Measurements from ENCODE around the gene PLEKHJ1. TPM values are rescaled to one million over a fixed set of nuclear protein-coding genes. Genes with fewer than 3 reads are reported as not detected.

The PLEKHJ1 gene
- total and polyA plus RNA-seq, 8 donors: 34.3 to 101 (median 43.7) TPM

DNA sequence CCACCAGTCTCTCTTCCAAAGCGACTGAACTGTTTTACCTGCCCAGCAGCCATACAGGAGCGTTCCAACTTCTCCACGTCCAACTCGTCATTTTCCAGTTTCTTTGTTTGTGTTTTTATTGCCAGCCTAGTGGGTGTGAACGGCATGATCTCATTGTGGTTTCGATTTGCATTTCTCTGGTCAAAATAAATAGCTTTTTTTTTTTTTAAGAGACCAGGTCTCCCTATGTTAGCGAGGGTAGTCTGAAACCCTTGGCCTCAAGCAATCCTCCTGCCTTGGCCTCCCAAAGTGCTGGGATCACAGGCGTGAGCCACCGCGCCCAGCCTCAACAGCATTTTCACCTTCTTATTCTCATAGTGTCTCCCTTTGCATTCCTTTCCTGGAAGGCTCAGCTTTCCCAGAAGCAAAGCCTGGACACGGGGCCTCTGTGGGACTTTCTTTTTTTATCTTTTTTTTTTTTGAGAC, 24.2 kb upstream of the PLEKHJ1 start:
- Histone ChIP-seq H3K9me3 (no peaks in the 10 kb centered on the region), H3K27ac (no peak overlapping the region), H3K36me3 (no peaks in the 10 kb centered on the region), H3K27me3 (no peaks in the 10 kb centered on the region), H3K4me1 (no peaks in the 10 kb centered on the region), H3K4me3 (no peak overlapping the region)
- intact Hi-C loops (cut with DNase I): no loop called here
- WGBS, 2 donors: 82 to 86% methylated on average over 11 of the region's 11 CpGs
- no peak for FAIRE-seq
- no peak for ATAC-seq
- DNase-seq: no peak
- TF ChIP-seq, protein P1, sequence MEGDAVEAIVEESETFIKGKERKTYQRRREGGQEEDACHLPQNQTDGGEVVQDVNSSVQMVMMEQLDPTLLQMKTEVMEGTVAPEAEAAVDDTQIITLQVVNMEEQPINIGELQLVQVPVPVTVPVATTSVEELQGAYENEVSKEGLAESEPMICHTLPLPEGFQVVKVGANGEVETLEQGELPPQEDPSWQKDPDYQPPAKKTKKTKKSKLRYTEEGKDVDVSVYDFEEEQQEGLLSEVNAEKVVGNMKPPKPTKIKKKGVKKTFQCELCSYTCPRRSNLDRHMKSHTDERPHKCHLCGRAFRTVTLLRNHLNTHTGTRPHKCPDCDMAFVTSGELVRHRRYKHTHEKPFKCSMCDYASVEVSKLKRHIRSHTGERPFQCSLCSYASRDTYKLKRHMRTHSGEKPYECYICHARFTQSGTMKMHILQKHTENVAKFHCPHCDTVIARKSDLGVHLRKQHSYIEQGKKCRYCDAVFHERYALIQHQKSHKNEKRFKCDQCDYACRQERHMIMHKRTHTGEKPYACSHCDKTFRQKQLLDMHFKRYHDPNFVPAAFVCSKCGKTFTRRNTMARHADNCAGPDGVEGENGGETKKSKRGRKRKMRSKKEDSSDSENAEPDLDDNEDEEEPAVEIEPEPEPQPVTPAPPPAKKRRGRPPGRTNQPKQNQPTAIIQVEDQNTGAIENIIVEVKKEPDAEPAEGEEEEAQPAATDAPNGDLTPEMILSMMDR (IDR thresholded peaks at IDR 0.05): no peak

DNA sequence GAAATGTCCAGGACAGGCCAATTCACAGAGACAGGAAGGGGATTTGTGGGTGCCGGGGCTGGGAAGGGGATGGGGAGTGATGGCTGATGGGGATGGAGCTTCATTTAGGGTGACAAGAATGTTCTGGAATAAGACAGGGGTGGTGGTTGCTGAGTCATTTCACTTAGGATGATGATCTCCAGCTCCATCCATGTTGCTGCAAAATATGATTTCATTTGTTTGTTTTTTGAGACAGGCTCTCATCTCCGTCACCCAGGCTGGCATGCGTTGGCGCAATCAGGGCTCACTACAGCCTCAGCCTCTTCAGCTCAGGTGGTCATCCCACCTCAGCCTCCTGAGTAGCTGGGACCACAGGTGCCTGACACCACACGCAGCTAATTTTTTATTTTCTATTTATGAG, 23.2 kb upstream of the PLEKHJ1 start:
- FAIRE-seq (no peak), DNase-seq (no peak), ATAC-seq (no peak)
- Histone ChIP-seq H3K9me3 (no peaks in the 10 kb centered on the region), H3K27ac (no peak overlapping the region), H3K36me3 (no peaks in the 10 kb centered on the region), H3K4me3 (no peak overlapping the region), H3K4me1 (no peaks in the 10 kb centered on the region), H3K27me3 (no peaks in the 10 kb centered on the region)
- WGBS, 2 donors: 89 to 91% methylated on average over 5 of the region's 5 CpGs
- intact Hi-C loops (cut with DNase I): no loop called here
- TF ChIP-seq, protein P1 (IDR thresholded peaks at IDR 0.05): no peak

DNA sequence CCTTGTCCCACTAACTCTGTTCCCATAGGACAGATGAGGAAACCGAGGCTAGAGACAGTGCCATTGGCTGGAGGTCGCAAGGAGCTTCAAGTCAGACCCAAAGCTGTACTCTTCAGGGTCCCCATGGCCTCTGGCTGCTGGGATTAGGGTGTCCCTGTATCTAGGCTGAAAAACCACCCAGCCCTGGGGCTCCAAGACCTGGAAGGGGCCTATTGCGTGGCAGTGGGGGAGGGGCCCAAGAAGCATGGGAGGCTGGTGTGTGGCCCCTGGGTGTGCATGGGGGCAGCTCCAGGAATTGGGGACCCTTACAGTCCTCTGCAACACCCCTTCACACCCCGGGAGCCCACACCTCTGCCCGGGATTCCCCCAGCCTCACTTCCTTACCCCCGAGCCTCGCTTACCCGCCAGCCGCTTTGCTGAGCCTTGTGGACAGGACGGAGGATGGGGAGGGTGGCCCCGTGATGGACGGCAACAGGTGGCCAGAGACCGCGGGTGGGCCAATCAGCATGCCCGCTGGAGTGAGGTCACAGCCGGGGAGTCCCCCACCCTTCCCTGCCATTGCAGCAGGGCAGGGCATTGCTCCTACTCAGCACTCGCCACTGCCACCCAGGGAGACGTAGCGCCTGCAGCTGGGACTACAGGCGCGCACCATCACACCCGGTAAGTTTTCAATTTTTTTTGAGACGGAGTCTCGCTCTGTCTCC, 20.0 kb upstream of the PLEKHJ1 start, which contains the start of gene JSRP1:
Gene JSRP1 (minus strand): TSS at position 436 of the 704 bp plus-strand sequence. CDS start 1,103 bp downstream, outside the sequence.
- H3K4me3 ChIP-seq: no peak within 1 kb of the TSS
- WGBS, 2 donors: 69 to 73% methylated on average over 24 of the region's 24 CpGs
- TF ChIP-seq, protein P1 (IDR thresholded peaks at IDR 0.05): no peak
- H3K27ac ChIP-seq: no peak within 1 kb of the TSS
- intact Hi-C loops (cut with DNase I): no loop called here
- DNase-seq (peak in 2 of 6 donors; percentile 56 to 75), ATAC-seq (peak in 3 of 4 donors; percentile 12 to 73 (median 68)), FAIRE-seq (no peak)
- no peaks in the 10 kb centered on the region for H3K9me3 ChIP-seq
- peaks cover 0 to 6% (median 0%) of the 10 kb centered on the region in 4 donors for H3K27me3 ChIP-seq
- no peaks in the 10 kb centered on the region for H3K4me1 ChIP-seq
- no peaks in the 10 kb centered on the region for H3K36me3 ChIP-seq

DNA sequence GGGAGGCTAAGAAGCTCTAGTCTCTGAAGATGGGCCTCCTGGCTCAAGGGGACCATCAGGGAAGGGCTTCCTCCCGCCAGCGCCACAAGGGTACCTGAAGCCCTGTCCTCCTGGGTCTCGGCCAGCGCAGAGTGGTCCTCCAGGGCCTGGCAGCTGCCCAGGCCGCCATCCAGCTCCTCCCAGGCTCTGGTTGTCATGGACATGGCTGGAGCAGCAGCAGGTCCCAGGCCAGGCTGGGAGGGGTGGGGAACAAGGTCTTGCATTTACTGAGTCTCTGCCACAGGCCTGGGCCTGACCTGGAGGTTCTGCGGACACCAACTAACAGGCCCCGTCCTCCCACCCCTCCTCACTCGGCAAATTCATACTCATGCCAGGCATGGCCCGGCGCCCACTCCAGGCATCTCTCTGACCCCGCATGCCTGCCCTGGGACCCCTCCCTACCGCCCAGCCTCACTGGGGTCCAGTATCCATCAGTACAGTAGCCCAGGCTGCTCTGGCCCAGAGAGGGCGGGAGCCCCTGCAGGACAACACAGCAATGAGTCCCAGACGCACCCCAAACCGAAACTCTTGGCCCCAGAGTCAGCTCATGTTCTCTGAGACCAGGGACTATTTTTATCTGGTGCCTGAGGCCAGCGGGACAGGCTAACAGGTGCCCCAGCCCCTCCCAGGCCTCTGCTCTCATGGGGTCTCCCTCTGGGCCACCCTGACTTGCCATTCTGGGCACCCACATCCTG, 19.1 kb upstream of the PLEKHJ1 start:
- FAIRE-seq: no peak
- H3K4me3 ChIP-seq: no peak overlapping the region

More for the DNA sequence above, 19.1 kb upstream of the PLEKHJ1 start:
- ATAC-seq (no peak), DNase-seq (peak in 2 of 6 donors; percentile 57 to 75)
- H3K27ac ChIP-seq: no peak overlapping the region
- 86 to 92% methylated on average over 15 to 16 of the region's 16 CpGs for WGBS, 2 donors
- no peaks in the 10 kb centered on the region for H3K9me3 ChIP-seq
- H3K4me1 ChIP-seq: no peaks in the 10 kb centered on the region
- peaks cover 0 to 6% (median 0%) of the 10 kb centered on the region in 4 donors for H3K27me3 ChIP-seq
- no peaks in the 10 kb centered on the region for H3K36me3 ChIP-seq
- intact Hi-C loops (cut with DNase I): no loop called here
- TF ChIP-seq, protein P1 (IDR thresholded peaks at IDR 0.05): no peak

All from pancreas (tissue), 10 donors.